GM23338 (cell line): ENCODE data around the gene PSMB7. TPM values are rescaled to one million over a fixed set of nuclear protein-coding genes. Genes with fewer than 3 reads are reported as not detected.

Experiments used
- ATAC-seq: fragments of 200-7000 bp; cut with Tn5 transposase; 3 replicates; pipeline ENCODE4 v1.9.1; 2020
- DNase-seq: peaks from one replicate; pipeline ENCODE4 v3.0.0-alpha.2; 2015; ENCODE audit warnings: low spot score
- H2AFZ ChIP-seq: fragments of 200-600 bp; sonication (generic); 2 replicates; pipeline ENCODE4 v1.8.0; 2016; ENCODE audit warnings: antibody characterized with exemption, mild to moderate bottlenecking, moderate library complexity
- H3F3A ChIP-seq: fragments of 200-600 bp; sonication (generic); replicated peaks from 2 replicates; pipeline ENCODE4 v1.8.0; 2017; ENCODE audit warnings: antibody characterized with exemption, mixed run types, low read depth
- H3K27ac ChIP-seq: fragments of 200-600 bp; sonication (generic); 2 replicates; pipeline ENCODE4 v1.6.1; 2016; ENCODE audit warnings: low read depth
- H3K27me3 ChIP-seq: fragments of 200-600 bp; sonication (generic); 2 replicates; pipeline ENCODE4 v1.8.0; 2016; ENCODE audit warnings: mild to moderate bottlenecking, mixed run types, moderate library complexity; ENCODE audit not compliant: insufficient read depth
- H3K36me3 ChIP-seq: fragments of 200-600 bp; sonication (generic); 2 replicates; pipeline ENCODE4 v1.8.0; 2016; ENCODE audit warnings: mild to moderate bottlenecking; ENCODE audit not compliant: insufficient read depth
- H3K4me1 ChIP-seq: fragments of 200-600 bp; sonication (generic); 2 replicates; pipeline ENCODE4 v1.8.0; 2016; ENCODE audit warnings: mild to moderate bottlenecking, moderate library complexity; ENCODE audit not compliant: insufficient read depth
- H3K4me2 ChIP-seq: fragments of 200-600 bp; sonication (generic); 2 replicates; pipeline ENCODE4 v1.7.1; 2017; ENCODE audit warnings: mixed run types
- H3K4me3 ChIP-seq: fragments of 200-600 bp; sonication (generic); 2 replicates; pipeline ENCODE4 v1.6.1; 2016; ENCODE audit warnings: mixed run types
- H3K79me2 ChIP-seq: fragments of 200-600 bp; sonication (generic); replicated peaks from 2 replicates; pipeline ENCODE4 v1.8.0; 2017; ENCODE audit warnings: mild to moderate bottlenecking; ENCODE audit not compliant: insufficient read depth
- H3K9me2 ChIP-seq: fragments of 200-600 bp; sonication (generic); 2 replicates; pipeline ENCODE4 v1.8.0; 2017; ENCODE audit not compliant: insufficient read depth
- H4K20me1 ChIP-seq: fragments of 200-600 bp; sonication (generic); replicated peaks from 2 replicates; pipeline ENCODE4 v1.8.0; 2017; ENCODE audit warnings: mild to moderate bottlenecking; ENCODE audit not compliant: insufficient read depth
- H3K27ac Mint-ChIP-seq: 2 replicates; pipeline ENCODE4 v1.8.0; 2020; ENCODE audit warnings: inconsistent platforms, mild to moderate bottlenecking, moderate library complexity, mixed read lengths
- H3K27me3 Mint-ChIP-seq: 3 replicates; pipeline ENCODE4 v1.8.0; 2022; ENCODE audit warnings: low read depth, mild to moderate bottlenecking, moderate library complexity, mixed read lengths, inconsistent platforms; ENCODE audit not compliant: insufficient read depth, poor library complexity
- H3K36me3 Mint-ChIP-seq: 3 replicates; pipeline ENCODE4 v1.8.0; 2021; ENCODE audit warnings: low read depth, mild to moderate bottlenecking, inconsistent platforms, moderate library complexity, mixed read lengths
- H3K4me1 Mint-ChIP-seq: 3 replicates; pipeline ENCODE4 v1.8.0; 2020; ENCODE audit warnings: mild to moderate bottlenecking, inconsistent platforms, mixed read lengths
- H3K4me3 Mint-ChIP-seq: 3 replicates; pipeline ENCODE4 v1.8.0; 2021; ENCODE audit warnings: moderate library complexity, mild to moderate bottlenecking, inconsistent platforms, mixed read lengths
- H3K9me3 Mint-ChIP-seq: 3 replicates; pipeline ENCODE4 v1.8.0; 2020; ENCODE audit warnings: moderate library complexity, mild to moderate bottlenecking, inconsistent platforms, mixed read lengths
- CREB1 ChIP-seq: fragments of 250-450 bp; sonication (Bioruptor Pico); IDR thresholded peaks from 2 replicates; pipeline ENCODE4 v1.5.0; 2020; ENCODE audit warnings: low read depth, mild to moderate bottlenecking, moderate library complexity
- CTCF ChIP-seq, 2 experiments: fragments of 200-600 bp in 1 of 2; sonication (generic) in 1 of 2; conservative IDR thresholded peaks; 2 replicates each; pipeline versions ENCODE4 v1.5.1 to v1.6.1; 2016 to 2017; ENCODE audit warnings: antibody characterized with exemption in 2 of 2, low read depth in 2 of 2, mild to moderate bottlenecking in 2 of 2, moderate library complexity in 1 of 2
- EZH2 ChIP-seq: fragments of 200-600 bp; sonication (generic); IDR thresholded peaks from one replicate; pipeline ENCODE4 v1.8.0; 2017; ENCODE audit warnings: antibody characterized with exemption, mild to moderate bottlenecking, low read depth; ENCODE audit not compliant: unreplicated experiment
- NANOG ChIP-seq: IDR thresholded peaks from 2 replicates; pipeline ENCODE4 v1.6.1; 2016; ENCODE audit warnings: antibody characterized with exemption, borderline replicate concordance
- POLR2AphosphoS5 ChIP-seq: IDR thresholded peaks from 2 replicates; pipeline ENCODE4 v1.6.1; 2016; ENCODE audit warnings: antibody characterized with exemption, low read depth
- REST ChIP-seq: IDR thresholded peaks from one replicate; pipeline ENCODE4 v1.6.1; 2018; ENCODE audit warnings: antibody characterized with exemption; ENCODE audit not compliant: unreplicated experiment
- ZNF331 ChIP-seq: fragments of 250-450 bp; sonication (Bioruptor Pico); IDR thresholded peaks from 2 replicates; pipeline ENCODE4 v1.5.0; 2020; ENCODE audit warnings: low read depth, mild to moderate bottlenecking, moderate library complexity
- polyA plus RNA-seq: library from polyadenylated mRNA; unstranded; fragments of >200 nt; fragmentation: Nextera tagmentation; extraction: Ambion mirVana; gene quantifications from 2 replicates; pipeline ENCODE4 v1.2.1, GENCODE V29; 2016
- total RNA-seq: library from RNA; depleted of rRNA; stranded (reverse); fragments of >200 nt; shearing (Covaris generic); gene quantifications from 2 replicates; pipeline ENCODE4 v1.2.3, GENCODE V29; 2014
- TF ChIP-seq, protein P1 (sequence below): fragments of 250-450 bp; sonication (Bioruptor Pico); IDR thresholded peaks from 2 replicates; pipeline ENCODE4 v1.5.0; 2020; ENCODE audit warnings: mild to moderate bottlenecking, moderate library complexity
- TF ChIP-seq, protein P2 (sequence below): IDR thresholded peaks from 2 replicates; pipeline ENCODE4 v1.6.1; 2016; ENCODE audit warnings: antibody characterized with exemption

The PSMB7 gene
- total and polyA plus RNA-seq, 2 experiments from 2014 or later: 255 to 268 TPM

- TF ChIP-seq, protein P1, sequence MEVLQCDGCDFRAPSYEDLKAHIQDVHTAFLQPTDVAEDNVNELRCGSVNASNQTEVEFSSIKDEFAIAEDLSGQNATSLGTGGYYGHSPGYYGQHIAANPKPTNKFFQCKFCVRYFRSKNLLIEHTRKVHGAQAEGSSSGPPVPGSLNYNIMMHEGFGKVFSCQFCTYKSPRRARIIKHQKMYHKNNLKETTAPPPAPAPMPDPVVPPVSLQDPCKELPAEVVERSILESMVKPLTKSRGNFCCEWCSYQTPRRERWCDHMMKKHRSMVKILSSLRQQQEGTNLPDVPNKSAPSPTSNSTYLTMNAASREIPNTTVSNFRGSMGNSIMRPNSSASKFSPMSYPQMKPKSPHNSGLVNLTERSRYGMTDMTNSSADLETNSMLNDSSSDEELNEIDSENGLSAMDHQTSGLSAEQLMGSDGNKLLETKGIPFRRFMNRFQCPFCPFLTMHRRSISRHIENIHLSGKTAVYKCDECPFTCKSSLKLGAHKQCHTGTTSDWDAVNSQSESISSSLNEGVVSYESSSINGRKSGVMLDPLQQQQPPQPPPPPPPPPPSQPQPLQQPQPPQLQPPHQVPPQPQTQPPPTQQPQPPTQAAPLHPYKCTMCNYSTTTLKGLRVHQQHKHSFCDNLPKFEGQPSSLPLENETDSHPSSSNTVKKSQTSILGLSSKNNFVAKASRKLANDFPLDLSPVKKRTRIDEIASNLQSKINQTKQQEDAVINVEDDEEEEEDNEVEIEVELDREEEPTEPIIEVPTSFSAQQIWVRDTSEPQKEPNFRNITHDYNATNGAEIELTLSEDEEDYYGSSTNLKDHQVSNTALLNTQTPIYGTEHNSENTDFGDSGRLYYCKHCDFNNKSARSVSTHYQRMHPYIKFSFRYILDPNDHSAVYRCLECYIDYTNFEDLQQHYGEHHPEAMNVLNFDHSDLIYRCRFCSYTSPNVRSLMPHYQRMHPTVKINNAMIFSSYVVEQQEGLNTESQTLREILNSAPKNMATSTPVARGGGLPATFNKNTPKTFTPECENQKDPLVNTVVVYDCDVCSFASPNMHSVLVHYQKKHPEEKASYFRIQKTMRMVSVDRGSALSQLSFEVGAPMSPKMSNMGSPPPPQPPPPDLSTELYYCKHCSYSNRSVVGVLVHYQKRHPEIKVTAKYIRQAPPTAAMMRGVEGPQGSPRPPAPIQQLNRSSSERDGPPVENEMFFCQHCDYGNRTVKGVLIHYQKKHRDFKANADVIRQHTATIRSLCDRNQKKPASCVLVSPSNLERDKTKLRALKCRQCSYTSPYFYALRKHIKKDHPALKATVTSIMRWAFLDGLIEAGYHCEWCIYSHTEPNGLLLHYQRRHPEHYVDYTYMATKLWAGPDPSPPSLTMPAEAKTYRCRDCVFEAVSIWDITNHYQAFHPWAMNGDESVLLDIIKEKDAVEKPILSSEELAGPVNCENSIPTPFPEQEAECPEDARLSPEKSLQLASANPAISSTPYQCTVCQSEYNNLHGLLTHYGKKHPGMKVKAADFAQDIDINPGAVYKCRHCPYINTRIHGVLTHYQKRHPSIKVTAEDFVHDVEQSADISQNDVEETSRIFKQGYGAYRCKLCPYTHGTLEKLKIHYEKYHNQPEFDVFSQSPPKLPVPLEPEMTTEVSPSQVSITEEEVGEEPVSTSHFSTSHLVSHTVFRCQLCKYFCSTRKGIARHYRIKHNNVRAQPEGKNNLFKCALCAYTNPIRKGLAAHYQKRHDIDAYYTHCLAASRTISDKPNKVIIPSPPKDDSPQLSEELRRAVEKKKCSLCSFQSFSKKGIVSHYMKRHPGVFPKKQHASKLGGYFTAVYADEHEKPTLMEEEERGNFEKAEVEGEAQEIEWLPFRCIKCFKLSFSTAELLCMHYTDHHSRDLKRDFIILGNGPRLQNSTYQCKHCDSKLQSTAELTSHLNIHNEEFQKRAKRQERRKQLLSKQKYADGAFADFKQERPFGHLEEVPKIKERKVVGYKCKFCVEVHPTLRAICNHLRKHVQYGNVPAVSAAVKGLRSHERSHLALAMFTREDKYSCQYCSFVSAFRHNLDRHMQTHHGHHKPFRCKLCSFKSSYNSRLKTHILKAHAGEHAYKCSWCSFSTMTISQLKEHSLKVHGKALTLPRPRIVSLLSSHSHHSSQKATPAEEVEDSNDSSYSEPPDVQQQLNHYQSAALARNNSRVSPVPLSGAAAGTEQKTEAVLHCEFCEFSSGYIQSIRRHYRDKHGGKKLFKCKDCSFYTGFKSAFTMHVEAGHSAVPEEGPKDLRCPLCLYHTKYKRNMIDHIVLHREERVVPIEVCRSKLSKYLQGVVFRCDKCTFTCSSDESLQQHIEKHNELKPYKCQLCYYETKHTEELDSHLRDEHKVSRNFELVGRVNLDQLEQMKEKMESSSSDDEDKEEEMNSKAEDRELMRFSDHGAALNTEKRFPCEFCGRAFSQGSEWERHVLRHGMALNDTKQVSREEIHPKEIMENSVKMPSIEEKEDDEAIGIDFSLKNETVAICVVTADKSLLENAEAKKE (CRISPR knock-in tag): no peak
- no peak for TF ChIP-seq ZNF331
- no peak for TF ChIP-seq REST
- TF ChIP-seq NANOG: no peak
- TF ChIP-seq CTCF (conservative IDR thresholded peaks at IDR 0.05; ENCODE audit: low read depth in 2 of 2): no peak
- TF ChIP-seq POLR2AphosphoS5: no peak
- TF ChIP-seq CREB1: no peak
- TF ChIP-seq, protein P2, sequence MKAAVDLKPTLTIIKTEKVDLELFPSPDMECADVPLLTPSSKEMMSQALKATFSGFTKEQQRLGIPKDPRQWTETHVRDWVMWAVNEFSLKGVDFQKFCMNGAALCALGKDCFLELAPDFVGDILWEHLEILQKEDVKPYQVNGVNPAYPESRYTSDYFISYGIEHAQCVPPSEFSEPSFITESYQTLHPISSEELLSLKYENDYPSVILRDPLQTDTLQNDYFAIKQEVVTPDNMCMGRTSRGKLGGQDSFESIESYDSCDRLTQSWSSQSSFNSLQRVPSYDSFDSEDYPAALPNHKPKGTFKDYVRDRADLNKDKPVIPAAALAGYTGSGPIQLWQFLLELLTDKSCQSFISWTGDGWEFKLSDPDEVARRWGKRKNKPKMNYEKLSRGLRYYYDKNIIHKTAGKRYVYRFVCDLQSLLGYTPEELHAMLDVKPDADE: no peak
- TF ChIP-seq EZH2: no peak
- H3K27me3 Mint-ChIP-seq: peaks cover 8% of the 10 kb centered on the region
- H2AFZ ChIP-seq: no peak overlapping the region
- H3K79me2 ChIP-seq: no peaks in the 10 kb centered on the region; the same call in 1 of the 2 replicates
- no peak overlapping the region for H3K27ac Mint-ChIP-seq
- H3K9me2 ChIP-seq: no peaks in the 10 kb centered on the region
- no peaks in the 10 kb centered on the region for H3K9me3 Mint-ChIP-seq
- no peaks in the 10 kb centered on the region for H4K20me1 ChIP-seq
- peaks cover 3% of the 10 kb centered on the region; the same call in 1 of the 3 replicates for H3K4me1 Mint-ChIP-seq
- DNase-seq (no peak), ATAC-seq (no peak)
- H3K4me3 ChIP-seq: no peak overlapping the region
- no peaks in the 10 kb centered on the region; the same call in 2 of the 3 replicates for H3K36me3 Mint-ChIP-seq
- H3K36me3 ChIP-seq: no peaks in the 10 kb centered on the region
- H3K4me1 ChIP-seq: no peaks in the 10 kb centered on the region
- H3K27me3 ChIP-seq: no peaks in the 10 kb centered on the region
- H3K4me3 Mint-ChIP-seq: no peak overlapping the region
- no peak overlapping the region for H3K27ac ChIP-seq
- no peak overlapping the region for H3K4me2 ChIP-seq
- H3F3A ChIP-seq: no peaks in the 10 kb centered on the region
Observed at GRCh38 chr9:124315882-124316281, 99.4 kb downstream of the PSMB7 start.
